KBM-7 (cell line): ENCODE measurements around the gene TGOLN2.

Source experiments
- DNase-seq: peaks from one replicate; pipeline ENCODE4 v3.0.0-alpha.2; 2015
- in situ Hi-C: fragments of 300-500 bp; cut with MboI; formaldehyde crosslinking; loops from 2 replicates; pipeline ENCODE4 v1.14.3; 2020; ENCODE audit warnings: low sequenced_read_pairs, low pct_unique_long_range_greater_than_20kb, mixed read lengths

TGOLN2 gene

DNA sequence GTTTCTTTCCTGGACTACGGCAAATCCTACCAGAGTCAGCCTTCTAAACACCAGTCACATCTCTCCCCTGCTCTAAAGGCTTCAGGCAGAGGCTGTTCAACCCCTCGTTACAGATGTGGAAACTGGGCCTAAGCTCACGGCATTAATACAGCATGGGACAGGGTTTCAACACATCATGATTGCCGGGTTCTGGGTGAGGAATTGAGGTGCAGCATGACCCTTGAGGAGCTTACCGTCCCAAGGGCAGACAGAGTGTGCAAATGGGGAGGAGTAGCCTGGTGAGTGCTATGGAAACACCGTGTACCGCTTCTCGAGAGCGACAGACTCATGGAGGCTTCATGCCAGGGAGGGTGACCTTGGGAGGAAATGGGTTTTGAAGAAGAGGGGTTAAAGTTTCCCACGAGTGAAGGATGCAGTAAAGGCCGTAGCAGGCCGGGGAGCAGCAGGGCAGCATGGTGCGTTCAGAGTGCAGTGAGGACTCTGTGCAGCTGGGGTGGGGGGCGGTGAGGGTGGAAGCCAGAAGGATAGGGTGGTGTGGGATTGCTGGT is 51.1 kb downstream of the TGOLN2 start:
- DNase-seq, result no peak
- in situ Hi-C loops, result loop anchor here (25.0 kb wide), 2 partner anchors 214 to 789 kb away; no protein-coding TSS in a partner anchor

GRCh38 chr2:85275984-85276540 is 51.7 kb downstream of the TGOLN2 start:
- in situ Hi-C loops, result loop anchor here (25.0 kb wide), 2 partner anchors 214 to 789 kb away; no protein-coding TSS in a partner anchor
- DNase-seq, result no peak

- in situ Hi-C loops, result no loop called here
- no peak for DNase-seq
These were observed 53.8 kb downstream of the TGOLN2 start for GRCh38 chr2:85273738-85274731.

GRCh38 chr2:85272357-85272756 is 55.4 kb downstream of the TGOLN2 start:
- no peak for DNase-seq
- in situ Hi-C loops, result no loop called here

DNA sequence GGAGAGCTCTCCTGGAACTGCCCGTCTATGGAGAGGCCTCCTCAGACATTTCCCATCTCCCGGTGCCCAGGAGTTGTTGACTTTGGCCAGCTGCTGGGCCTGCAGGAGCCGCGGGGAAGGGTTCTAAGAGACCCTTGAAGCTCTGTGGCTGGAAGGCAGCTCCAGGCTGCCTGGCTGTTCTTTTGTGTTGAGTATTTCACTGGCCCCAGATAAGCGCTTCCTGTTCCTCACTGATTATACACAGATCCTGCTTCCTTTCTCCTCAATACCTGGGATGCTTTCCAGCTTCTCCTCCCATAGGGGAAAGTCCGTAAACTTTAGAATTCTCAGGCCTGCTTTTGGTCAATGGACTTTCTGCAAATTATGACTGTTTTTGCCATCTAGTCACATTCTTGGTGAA is 57.8 kb downstream of the TGOLN2 start:
- in situ Hi-C loops, result no loop called here
- DNase-seq, result no peak
